ENCODE data around the gene BMP6. TPM values are rescaled to one million over a fixed set of nuclear protein-coding genes. Genes with fewer than 3 reads are reported as not detected.

BMP6 gene
- polyA plus RNA-seq, 1 experiment: 0.77 TPM

DNA sequence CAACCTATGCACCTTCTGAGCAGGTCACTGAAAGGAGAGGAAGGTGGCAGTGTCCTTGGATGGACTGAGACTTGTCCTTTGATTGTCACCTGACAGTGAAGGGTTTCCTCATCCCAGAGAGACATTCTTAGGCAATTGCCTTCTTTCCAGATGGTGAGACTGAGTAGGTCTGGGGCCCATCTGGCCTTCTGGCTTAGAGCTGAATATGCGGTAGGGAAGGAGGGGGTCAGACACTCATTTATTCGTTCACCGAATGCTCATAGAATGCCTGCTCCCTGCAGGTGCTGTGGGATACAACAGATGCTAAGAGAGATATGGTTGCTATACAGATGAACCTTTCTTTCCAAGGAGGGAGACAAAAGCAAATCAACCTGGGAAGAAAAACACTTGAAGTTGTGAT, 76.8 kb downstream of the BMP6 start:
- TF ChIP-seq CTCF (IDR thresholded peaks at IDR 0.05; ENCODE audit: low read depth, low read length): no peak
- CTCF ChIA-PET: no interaction called here
- DNase-seq (ENCODE audit: low read depth, low spot score): no peak

GRCh38 chr6:7803214-7803613, 77.3 kb downstream of the BMP6 start:
- no peak overlapping the region for H3K27ac ChIP-seq (ENCODE audit: low read depth, low read length)
- ChIA-PET POLR2A (no interaction called here), CTCF (no interaction called here)
- no peaks in the 10 kb centered on the region for H3K27me3 ChIP-seq (ENCODE audit: control insufficient read depth, insufficient read depth, low read length)
- H3K9me3 ChIP-seq (ENCODE audit: control insufficient read depth, insufficient read depth, low read length): no peaks in the 10 kb centered on the region
- no peak overlapping the region for H3K4me3 ChIP-seq (ENCODE audit: low read depth, low read length)
- DNase-seq (ENCODE audit: low read depth, low spot score): no peak
- TF ChIP-seq CTCF (IDR thresholded peaks at IDR 0.05; ENCODE audit: low read depth, low read length): no peak

More for the DNA sequence above, 76.8 kb downstream of the BMP6 start:
- Histone ChIP-seq H3K9me3 (ENCODE audit: control insufficient read depth, insufficient read depth, low read length) (no peaks in the 10 kb centered on the region), H3K27ac (ENCODE audit: low read depth, low read length) (no peak overlapping the region), H3K4me3 (ENCODE audit: low read depth, low read length) (no peak overlapping the region), H3K27me3 (ENCODE audit: control insufficient read depth, insufficient read depth, low read length) (no peaks in the 10 kb centered on the region)
- POLR2A ChIA-PET: no interaction called here

DNA sequence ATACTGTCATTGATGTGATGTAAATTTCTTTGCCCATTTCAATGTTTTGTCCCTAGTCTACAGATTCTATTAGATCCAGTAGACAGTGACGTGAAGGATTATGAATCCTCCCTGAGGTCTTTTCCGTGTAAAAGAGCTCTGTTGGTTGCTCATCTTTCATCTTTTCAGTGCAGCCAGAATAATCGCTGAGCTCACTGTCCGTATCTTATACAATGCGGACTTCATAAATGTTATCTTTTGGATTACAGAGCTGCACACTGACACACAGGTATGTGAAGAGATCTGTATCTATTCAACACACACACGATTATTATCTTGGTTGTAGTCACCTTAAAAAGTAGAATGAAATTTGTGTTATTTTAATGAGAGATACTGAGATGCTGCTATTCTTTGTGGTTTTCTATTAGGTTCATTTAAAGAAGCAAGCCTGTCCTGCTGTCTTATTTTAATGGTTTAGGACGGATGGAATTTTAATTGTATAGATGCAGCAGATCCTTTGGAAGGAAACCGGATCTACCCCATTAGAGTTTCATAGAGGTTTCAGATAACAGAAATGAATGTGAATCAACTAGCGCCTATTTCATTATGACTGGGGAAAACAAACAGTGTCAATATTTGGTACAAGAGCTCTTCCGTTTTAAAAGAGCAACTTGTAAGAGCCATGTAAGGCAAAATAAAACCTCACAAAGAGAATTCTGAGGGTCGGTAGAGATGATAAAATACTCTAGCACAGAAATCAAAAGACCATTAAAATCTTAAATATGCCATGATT, 79.4 kb downstream of the BMP6 start:
- CTCF ChIA-PET: interaction anchor here (1.5 kb wide), 1 partner anchor 82 kb away, joined by 3 read pairs; no protein-coding TSS in a partner anchor
- POLR2A ChIA-PET: no interaction called here
- TF ChIP-seq CTCF (IDR thresholded peaks at IDR 0.05; ENCODE audit: low read depth, low read length): no peak

DNA sequence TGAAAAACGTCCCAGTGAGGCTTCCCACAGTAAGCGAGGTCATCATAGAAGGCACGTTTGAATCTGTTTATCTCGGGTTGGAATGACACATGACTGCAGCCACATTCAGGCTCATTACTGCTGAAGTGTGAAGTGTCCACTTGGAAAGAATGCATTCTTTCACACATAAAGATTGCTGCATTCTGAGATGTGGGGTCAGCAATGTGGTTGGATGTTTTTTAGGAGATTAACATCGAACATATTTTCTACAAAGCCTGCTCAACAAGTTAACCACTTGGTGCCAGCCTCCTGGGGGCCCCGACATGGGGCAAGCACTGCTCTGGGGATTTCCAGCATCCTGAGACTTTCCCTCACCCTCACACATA, 79.9 kb downstream of the BMP6 start:
- H3K27ac ChIP-seq (ENCODE audit: low read depth, low read length): no peak overlapping the region
- POLR2A ChIA-PET: no interaction called here
- no peaks in the 10 kb centered on the region for H3K27me3 ChIP-seq (ENCODE audit: control insufficient read depth, insufficient read depth, low read length)
- CTCF ChIA-PET: no interaction called here
- TF ChIP-seq CTCF (IDR thresholded peaks at IDR 0.05; ENCODE audit: low read depth, low read length): no peak
- H3K9me3 ChIP-seq (ENCODE audit: control insufficient read depth, insufficient read depth, low read length): no peaks in the 10 kb centered on the region
- no peak overlapping the region for H3K4me3 ChIP-seq (ENCODE audit: low read depth, low read length)
- DNase-seq (ENCODE audit: low read depth, low spot score): no peak

More for the DNA sequence above, 79.4 kb downstream of the BMP6 start:
- Histone ChIP-seq H3K27me3 (ENCODE audit: control insufficient read depth, insufficient read depth, low read length) (no peaks in the 10 kb centered on the region), H3K27ac (ENCODE audit: low read depth, low read length) (no peak overlapping the region), H3K9me3 (ENCODE audit: control insufficient read depth, insufficient read depth, low read length) (no peaks in the 10 kb centered on the region), H3K4me3 (ENCODE audit: low read depth, low read length) (no peak overlapping the region)
- no peak for DNase-seq (ENCODE audit: low read depth, low spot score)

GRCh38 chr6:7806711-7807110, 80.8 kb downstream of the BMP6 start:
- no peaks in the 10 kb centered on the region for H3K27me3 ChIP-seq (ENCODE audit: control insufficient read depth, insufficient read depth, low read length)
- H3K9me3 ChIP-seq (ENCODE audit: control insufficient read depth, insufficient read depth, low read length): no peaks in the 10 kb centered on the region
- H3K4me3 ChIP-seq (ENCODE audit: low read depth, low read length): no peak overlapping the region
- no peak for TF ChIP-seq CTCF (IDR thresholded peaks at IDR 0.05; ENCODE audit: low read depth, low read length)
- H3K27ac ChIP-seq (ENCODE audit: low read depth, low read length): no peak overlapping the region
- POLR2A ChIA-PET: no interaction called here
- CTCF ChIA-PET: no interaction called here
- DNase-seq (ENCODE audit: low read depth, low spot score): no peak

Data from AG04450 (cell line).